K562 (cell line): ENCODE results near the gene PPAT. TPM values are rescaled to one million over a fixed set of nuclear protein-coding genes. Genes with fewer than 3 reads are reported as not detected.

Experiments used
- CBFB ChIP-seq: sonication (generic); formaldehyde crosslinking; IDR thresholded peaks from 2 replicates; pipeline ENCODE4 v1.4.0; 2020; ENCODE audit warnings: mild to moderate bottlenecking, missing genetic modification reagents
- DDX20 ChIP-seq: fragments of 450-650 bp; IDR thresholded peaks from 2 replicates; pipeline ENCODE4 v1.6.1; 2016; ENCODE audit warnings: missing genetic modification characterization, low read depth, mild to moderate bottlenecking, missing compliant biosample characterization, moderate library complexity
- DIDO1 ChIP-seq: fragments of 450-650 bp; IDR thresholded peaks from 2 replicates; pipeline ENCODE4 v1.6.1; 2016; ENCODE audit warnings: low read depth, missing biosample characterization, missing genetic modification characterization
- ELF4 ChIP-seq: fragments of 450-650 bp; formaldehyde crosslinking; IDR thresholded peaks from 2 replicates; pipeline ENCODE4 v1.4.0; 2022; ENCODE audit warnings: missing genetic modification characterization
- EWSR1 ChIP-seq: fragments of 450-650 bp; IDR thresholded peaks from 2 replicates; pipeline ENCODE4 v1.6.1; 2018; ENCODE audit warnings: borderline replicate concordance, mild to moderate bottlenecking, low read depth, moderate library complexity; ENCODE audit not compliant: partially characterized antibody
- HSF4 ChIP-seq: fragments of 250-450 bp; sonication (Bioruptor Pico); IDR thresholded peaks from 2 replicates; pipeline ENCODE4 v2.1.2; 2022; ENCODE audit warnings: mild to moderate bottlenecking, moderate library complexity, borderline replicate concordance
- JUNB ChIP-seq: fragments of 450-650 bp; formaldehyde crosslinking; conservative IDR thresholded peaks from 2 replicates; pipeline ENCODE4 v1.4.0; 2020; ENCODE audit warnings: mild to moderate bottlenecking
- JUND ChIP-seq, 2 experiments: IDR thresholded peaks; 2 replicates in 1 of 2; 3 replicates in 1 of 2; pipeline ENCODE4 v1.6.1; 2011; ENCODE audit warnings: borderline replicate concordance in 2 of 2, low read depth in 2 of 2, low read length in 2 of 2, improper control_type of control experiment in 1 of 2, missing biosample characterization in 1 of 2, missing genetic modification characterization in 1 of 2, missing genetic modification reagents in 1 of 2
- MEF2D ChIP-seq: conservative IDR thresholded peaks from 2 replicates; pipeline ENCODE4 v1.6.1; 2016; ENCODE audit warnings: low read depth, missing genetic modification characterization, missing compliant biosample characterization
- NCOA2 ChIP-seq, 2 experiments: fragments of 450-650 bp; IDR thresholded peaks; 2 replicates each; pipeline ENCODE4 v1.6.1; 2018; ENCODE audit warnings: mild to moderate bottlenecking in 2 of 2, moderate library complexity in 1 of 2; ENCODE audit not compliant: partially characterized antibody in 2 of 2
- NONO ChIP-seq, 2 experiments: fragments of 200-400 bp in 1 of 2; fragments of 450-650 bp in 1 of 2; formaldehyde crosslinking in 1 of 2; IDR thresholded peaks; 2 replicates each; pipeline ENCODE4 v1.6.1; 2017; ENCODE audit warnings: low read depth in 2 of 2, mild to moderate bottlenecking in 2 of 2, moderate library complexity in 2 of 2, low read length in 1 of 2
- POLR3A ChIP-seq: IDR thresholded peaks from 2 replicates; pipeline ENCODE4 v1.6.1; 2011; ENCODE audit warnings: borderline replicate concordance, mild to moderate bottlenecking, moderate library complexity; ENCODE audit not compliant: insufficient read length, insufficient read depth; ENCODE audit errors: extremely low read depth
- PTBP1 ChIP-seq: fragments of 200-400 bp; formaldehyde crosslinking; IDR thresholded peaks from 2 replicates; pipeline ENCODE4 v1.6.1; 2017; ENCODE audit warnings: low read depth, low read length
- SAFB ChIP-seq: fragments of 200-400 bp; formaldehyde crosslinking; IDR thresholded peaks from 2 replicates; pipeline ENCODE4 v1.6.1; 2017; ENCODE audit warnings: low read depth, low read length, borderline replicate concordance
- SFPQ ChIP-seq: fragments of 200-400 bp; formaldehyde crosslinking; IDR thresholded peaks from 2 replicates; pipeline ENCODE4 v1.6.1; 2017; ENCODE audit warnings: mild to moderate bottlenecking, low read depth, low read length, moderate library complexity
- SMAD3 ChIP-seq: fragments of 450-650 bp; formaldehyde crosslinking; conservative IDR thresholded peaks from 2 replicates; pipeline ENCODE4 v1.4.0; 2020; ENCODE audit warnings: mild to moderate bottlenecking
- SMC3 ChIP-seq: conservative IDR thresholded peaks from 2 replicates; pipeline ENCODE4 v1.6.1; 2011; ENCODE audit warnings: low read depth, low read length, improper control_type of control experiment; ENCODE audit not compliant: insufficient read depth
- SRSF1 ChIP-seq: fragments of 200-400 bp; formaldehyde crosslinking; IDR thresholded peaks from 2 replicates; pipeline ENCODE4 v1.6.1; 2017; ENCODE audit warnings: mild to moderate bottlenecking, low read depth, low read length, moderate library complexity
- THAP12 ChIP-seq: fragments of 250-450 bp; sonication (Bioruptor Pico); IDR thresholded peaks from 2 replicates; pipeline ENCODE4 v1.9.0; 2021; ENCODE audit warnings: mild to moderate bottlenecking, inconsistent platforms
- ZNF282 ChIP-seq: sonication (generic); formaldehyde crosslinking; IDR thresholded peaks from 2 replicates; pipeline ENCODE4 v1.8.1; 2023; ENCODE audit warnings: missing genetic modification reagents
- ZNF311 ChIP-seq: fragments of 250-450 bp; sonication (Bioruptor Pico); IDR thresholded peaks from 2 replicates; pipeline ENCODE4 v1.4.0; 2020; ENCODE audit warnings: mild to moderate bottlenecking, moderate library complexity
- polyA plus RNA-seq, 8 experiments: library from polyadenylated mRNA; depleted of rRNA in 4 of 8; stranded (reverse) in 5 of 8; unstranded in 3 of 8; fragments of >200 nt; fragmentation: Nextera tagmentation in 2 of 8; fragmentation: Illumina TruSeq in 1 of 8; extraction: Ambion mirVana in 2 of 8; extraction: Trizol in 1 of 8; gene quantifications; 2 replicates each; pipeline versions ENCODE4 v1.2.1 to v1.2.3, GENCODE V29; 2011 to 2014; ENCODE audit warnings: inconsistent platforms in 1 of 8, missing spikeins in 1 of 8
- total RNA-seq, 7 experiments: library from RNA; depleted of rRNA in 6 of 7; stranded (reverse); fragments of >200 nt in 6 of 7; fragmentation: Illumina TruSeq in 2 of 7; extraction: Trizol in 2 of 7; gene quantifications; 2 replicates each; pipeline versions ENCODE4 v1.2.1 to v1.2.3, GENCODE V29; 2011 to 2021; ENCODE audit warnings: low replicate concordance in 1 of 7

Gene PPAT
- total and polyA plus RNA-seq, 9 of the 15 experiments (the other 6 are each of a cell fraction or from before 2014, with no cell fraction given) = 36.2 to 75.8 (median 55.5) TPM

- TF ChIP-seq THAP12 (0 out of 2 replicates have a peak, but pooled peaks have one; percentile 33), MEF2D (tag) (no peak), POLR3A (no peak), NCOA2 (IDR thresholded peaks at IDR 0.05; ENCODE audit: partially characterized antibody in 2 of 2) (no peak), SFPQ (no peak), ZNF311 (CRISPR knock-in tag) (no peak), PTBP1 (no peak), HSF4 (CRISPR knock-in tag) (no peak), SMAD3 (CRISPR knock-in tag) (no peak), EWSR1 (no peak), DDX20 (tag) (no peak), DIDO1 (tag) (no peak), ZNF282 (CRISPR knock-in tag) (no peak), SMC3 (no peak), JUNB (CRISPR knock-in tag) (no peak), NONO (IDR thresholded peaks at IDR 0.05; ENCODE audit: low read depth in 2 of 2, low read length in 1 of 2) (no peak), SRSF1 (0 out of 2 replicates have a peak, but pooled peaks have one; percentile 23), JUND (IDR thresholded peaks at IDR 0.05; ENCODE audit: borderline replicate concordance, low read depth, low read length) (peak; percentile 70; the same call in 1 of the 2 replicates), JUND (tag; IDR thresholded peaks at IDR 0.05; ENCODE audit: borderline replicate concordance, low read depth, low read length) (peak; percentile 22; the same call in 1 of the 3 replicates), ELF4 (CRISPR knock-in tag) (no peak), CBFB (no peak), SAFB (no peak)
These were observed 32.1 kb upstream of the PPAT start, which contains the start of gene SRP72 (continued) for GRCh38 chr4:56467284-56468096.
